Astrocyte (in vitro differentiated cells and primary cell): ENCODE results near the gene FAM98B. TPM values are rescaled to one million over a fixed set of nuclear protein-coding genes. Genes with fewer than 3 reads are reported as not detected.

Experiments
- DNase-seq: peaks from one replicate; pipeline ENCODE4 v3.0.0-alpha.2; 2010; ENCODE audit warnings: low read depth
- FAIRE-seq: peaks from 2 replicates; lab custom pipeline; 2011; peaks lifted over from hg19 to GRCh38; lab: Jason Lieb, UNC
- H2AFZ ChIP-seq: 2 replicates; pipeline ENCODE4 v1.6.0; 2012; ENCODE audit warnings: low read depth, low read length, inconsistent platforms
- H3K27ac ChIP-seq: 2 replicates; pipeline ENCODE4 v1.5.1; 2011; ENCODE audit warnings: low read depth, low read length, inconsistent platforms
- H3K27me3 ChIP-seq: 2 replicates; pipeline ENCODE4 v1.6.0; 2011; ENCODE audit warnings: low read length, inconsistent platforms; ENCODE audit not compliant: insufficient read depth
- H3K36me3 ChIP-seq: 2 replicates; pipeline ENCODE4 v1.5.1; 2011; ENCODE audit warnings: low read length, inconsistent platforms; ENCODE audit not compliant: insufficient read depth
- H3K4me1 ChIP-seq: 2 replicates; pipeline ENCODE4 v1.5.1; 2011; ENCODE audit warnings: low read length, inconsistent platforms; ENCODE audit not compliant: insufficient read depth
- H3K4me2 ChIP-seq: 2 replicates; pipeline ENCODE4 v1.6.0; 2012; ENCODE audit warnings: low read length, inconsistent platforms
- H3K4me3 ChIP-seq: 2 replicates; pipeline ENCODE4 v1.5.1; 2011; ENCODE audit warnings: low read depth, mild to moderate bottlenecking, low read length, inconsistent platforms; ENCODE audit not compliant: insufficient read depth
- H3K79me2 ChIP-seq: 2 replicates; pipeline ENCODE4 v1.6.0; 2012; ENCODE audit warnings: mild to moderate bottlenecking, low read length, inconsistent platforms; ENCODE audit not compliant: insufficient read depth
- H3K9ac ChIP-seq: 2 replicates; pipeline ENCODE4 v1.6.0; 2012; ENCODE audit warnings: mild to moderate bottlenecking, low read length, inconsistent platforms
- H3K9me3 ChIP-seq: 2 replicates; pipeline ENCODE4 v1.5.1; 2012; ENCODE audit warnings: low read depth, mild to moderate bottlenecking, low read length, inconsistent platforms; ENCODE audit not compliant: insufficient read depth
- H4K20me1 ChIP-seq: 2 replicates; pipeline ENCODE4 v1.6.0; 2012; ENCODE audit warnings: low read length, inconsistent platforms; ENCODE audit not compliant: insufficient read depth
- H3K27ac Mint-ChIP-seq: one replicate; pipeline ENCODE4 v1.8.0; 2021; ENCODE audit warnings: mild to moderate bottlenecking, mixed read lengths; ENCODE audit not compliant: unreplicated experiment
- H3K27me3 Mint-ChIP-seq: one replicate; pipeline ENCODE4 v1.8.0; 2021; ENCODE audit warnings: low read depth, mixed read lengths; ENCODE audit not compliant: unreplicated experiment
- H3K36me3 Mint-ChIP-seq: one replicate; pipeline ENCODE4 v1.8.0; 2021; ENCODE audit warnings: low read depth, mixed read lengths; ENCODE audit not compliant: unreplicated experiment
- H3K4me1 Mint-ChIP-seq: one replicate; pipeline ENCODE4 v1.8.0; 2021; ENCODE audit warnings: low read depth, mixed read lengths; ENCODE audit not compliant: unreplicated experiment
- H3K4me3 Mint-ChIP-seq: one replicate; pipeline ENCODE4 v1.8.0; 2021; ENCODE audit warnings: mild to moderate bottlenecking, moderate library complexity, mixed read lengths; ENCODE audit not compliant: unreplicated experiment
- H3K9me3 Mint-ChIP-seq: one replicate; pipeline ENCODE4 v1.8.0; 2021; ENCODE audit warnings: mild to moderate bottlenecking, mixed read lengths; ENCODE audit not compliant: unreplicated experiment
- EZH2 ChIP-seq: IDR thresholded peaks from 2 replicates; pipeline ENCODE4 v1.6.1; 2012; ENCODE audit warnings: mild to moderate bottlenecking, low read length, inconsistent platforms; ENCODE audit not compliant: insufficient read depth
- total RNA-seq: library from RNA; stranded (reverse); gene quantifications from 2 replicates; pipeline ENCODE4 v1.2.1, GENCODE V29; 2021
- TF ChIP-seq, protein P1 (sequence below): IDR thresholded peaks from 2 replicates; pipeline ENCODE4 v1.5.1; 2011; ENCODE audit warnings: low read depth, mild to moderate bottlenecking, inconsistent platforms, low read length, moderate library complexity; ENCODE audit not compliant: insufficient read depth

FAM98B gene
- total RNA-seq, 1 donor from 2014 or later, result 21.6 TPM

DNA sequence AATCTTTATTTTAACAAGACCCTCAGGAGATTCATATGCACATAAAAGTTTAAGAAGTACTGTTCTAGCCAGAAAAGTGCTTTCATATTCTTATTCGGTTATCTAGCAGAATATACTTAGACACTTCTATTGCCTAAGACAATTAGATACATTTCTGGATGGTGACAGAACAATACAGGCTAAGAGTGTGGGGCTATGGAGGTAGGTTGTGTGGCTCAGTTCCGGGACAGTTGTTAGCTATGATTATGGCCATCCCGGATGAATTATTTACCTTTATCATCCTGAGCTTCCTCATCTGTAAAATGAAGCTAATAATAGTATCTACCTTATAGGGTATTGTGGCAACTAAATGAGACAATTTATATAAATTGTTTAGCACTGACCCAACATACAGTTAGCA lies 6.6 kb downstream of the FAM98B start:
- H3K27ac Mint-ChIP-seq, result no peak overlapping the region
- Histone ChIP-seq H4K20me1 (peaks cover 63% of the 10 kb centered on the region), H3K4me1 (no peaks in the 10 kb centered on the region), H3K27me3 (no peaks in the 10 kb centered on the region), H3K9me3 (no peaks in the 10 kb centered on the region), H3K36me3 (no peaks in the 10 kb centered on the region), H3K27ac (no peak overlapping the region), H2AFZ (no peak overlapping the region), H3K9ac (no peak overlapping the region), H3K79me2 (peaks cover 90% of the 10 kb centered on the region), H3K4me3 (no peak overlapping the region), H3K4me2 (no peak overlapping the region)
- H3K4me1 Mint-ChIP-seq, result peaks cover 9% of the 10 kb centered on the region
- no peak for TF ChIP-seq EZH2
- TF ChIP-seq, protein P1, sequence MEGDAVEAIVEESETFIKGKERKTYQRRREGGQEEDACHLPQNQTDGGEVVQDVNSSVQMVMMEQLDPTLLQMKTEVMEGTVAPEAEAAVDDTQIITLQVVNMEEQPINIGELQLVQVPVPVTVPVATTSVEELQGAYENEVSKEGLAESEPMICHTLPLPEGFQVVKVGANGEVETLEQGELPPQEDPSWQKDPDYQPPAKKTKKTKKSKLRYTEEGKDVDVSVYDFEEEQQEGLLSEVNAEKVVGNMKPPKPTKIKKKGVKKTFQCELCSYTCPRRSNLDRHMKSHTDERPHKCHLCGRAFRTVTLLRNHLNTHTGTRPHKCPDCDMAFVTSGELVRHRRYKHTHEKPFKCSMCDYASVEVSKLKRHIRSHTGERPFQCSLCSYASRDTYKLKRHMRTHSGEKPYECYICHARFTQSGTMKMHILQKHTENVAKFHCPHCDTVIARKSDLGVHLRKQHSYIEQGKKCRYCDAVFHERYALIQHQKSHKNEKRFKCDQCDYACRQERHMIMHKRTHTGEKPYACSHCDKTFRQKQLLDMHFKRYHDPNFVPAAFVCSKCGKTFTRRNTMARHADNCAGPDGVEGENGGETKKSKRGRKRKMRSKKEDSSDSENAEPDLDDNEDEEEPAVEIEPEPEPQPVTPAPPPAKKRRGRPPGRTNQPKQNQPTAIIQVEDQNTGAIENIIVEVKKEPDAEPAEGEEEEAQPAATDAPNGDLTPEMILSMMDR, result no peak
- no peak for DNase-seq
- no peak overlapping the region for H3K4me3 Mint-ChIP-seq
- no peak for FAIRE-seq
- no peaks in the 10 kb centered on the region for H3K36me3 Mint-ChIP-seq
- H3K27me3 Mint-ChIP-seq, result no peaks in the 10 kb centered on the region
- H3K9me3 Mint-ChIP-seq, result no peaks in the 10 kb centered on the region

DNA sequence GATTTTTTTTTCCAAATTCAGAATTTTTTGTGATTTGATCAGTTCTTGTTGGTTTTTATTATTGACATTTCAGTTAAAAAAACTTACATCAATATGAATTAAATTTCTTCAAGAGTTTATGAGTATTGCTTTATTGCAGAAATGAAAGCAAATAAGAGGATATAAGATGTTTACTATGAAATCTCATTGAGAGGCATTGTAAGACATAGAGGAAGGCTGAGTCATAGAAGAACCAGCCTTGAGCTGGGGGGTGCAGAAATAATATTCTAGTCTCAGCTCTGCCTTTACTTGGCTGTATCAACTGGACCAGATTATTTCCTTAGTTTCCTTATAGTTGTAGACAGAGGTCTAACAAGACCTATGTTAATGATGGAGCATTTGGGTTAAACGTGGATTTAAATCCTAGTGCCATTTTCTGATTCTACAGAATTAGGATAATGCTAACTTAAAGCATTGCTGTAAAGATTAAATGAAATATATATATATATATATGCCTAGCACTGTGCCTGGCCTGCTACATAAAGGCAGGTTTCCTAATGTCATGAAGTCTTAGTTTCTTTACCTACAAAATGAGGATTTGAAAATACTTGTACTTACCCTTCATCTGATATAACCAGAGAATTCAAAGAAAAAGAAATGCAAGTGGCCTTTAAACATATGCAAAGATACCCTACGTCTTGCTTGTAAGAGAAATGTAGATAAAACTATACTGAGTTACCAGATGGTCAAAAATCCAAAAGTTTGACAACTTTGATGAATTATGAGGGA lies 7.3 kb downstream of the FAM98B start:
- no peaks in the 10 kb centered on the region for H3K27me3 Mint-ChIP-seq
- no peaks in the 10 kb centered on the region for H3K27me3 ChIP-seq
- H3K4me1 ChIP-seq, result no peaks in the 10 kb centered on the region
- no peak overlapping the region for H3K4me3 ChIP-seq
- H4K20me1 ChIP-seq, result peaks cover 57% of the 10 kb centered on the region
- FAIRE-seq, result no peak
- no peaks in the 10 kb centered on the region for H3K36me3 Mint-ChIP-seq
- H3K4me3 Mint-ChIP-seq, result no peak overlapping the region
- peaks cover 83% of the 10 kb centered on the region for H3K79me2 ChIP-seq
- TF ChIP-seq EZH2, result no peak
- TF ChIP-seq, protein P1, result no peak
- H3K9ac ChIP-seq, result no peak overlapping the region
- no peak overlapping the region for H3K27ac Mint-ChIP-seq
- H2AFZ ChIP-seq, result no peak overlapping the region
- no peaks in the 10 kb centered on the region for H3K36me3 ChIP-seq
- no peaks in the 10 kb centered on the region for H3K9me3 ChIP-seq
- DNase-seq, result peak; percentile 6
- H3K4me2 ChIP-seq, result no peak overlapping the region
- H3K27ac ChIP-seq, result no peak overlapping the region
- H3K9me3 Mint-ChIP-seq, result no peaks in the 10 kb centered on the region
- H3K4me1 Mint-ChIP-seq, result peaks cover 9% of the 10 kb centered on the region

DNA sequence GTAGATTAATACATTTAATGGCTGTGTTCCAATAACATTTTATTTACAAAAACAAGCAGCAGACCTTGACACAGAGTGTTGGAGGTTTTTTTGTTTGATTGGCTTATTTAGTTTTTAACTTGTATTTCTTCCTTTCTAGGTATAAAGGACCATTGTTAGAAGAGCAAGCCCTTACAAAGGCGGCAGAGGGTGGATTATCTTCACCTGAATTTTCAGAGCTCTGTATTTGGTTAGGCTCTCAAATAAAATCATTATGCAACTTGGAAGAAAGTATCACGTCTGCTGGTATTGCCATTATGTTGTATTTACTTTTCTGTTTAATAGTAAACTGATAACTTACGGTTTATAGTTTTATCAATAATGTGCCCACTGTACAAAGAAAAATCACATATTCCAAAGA lies 10.0 kb downstream of the FAM98B start:
- H4K20me1 ChIP-seq, result peaks cover 36% of the 10 kb centered on the region
- H3K4me3 ChIP-seq, result no peak overlapping the region
- H3K27me3 Mint-ChIP-seq, result no peaks in the 10 kb centered on the region
- peaks cover 9% of the 10 kb centered on the region for H3K4me1 Mint-ChIP-seq
- no peak for TF ChIP-seq EZH2
- TF ChIP-seq, protein P1, result no peak
- no peaks in the 10 kb centered on the region for H3K9me3 Mint-ChIP-seq
- no peak overlapping the region for H3K4me2 ChIP-seq
- no peaks in the 10 kb centered on the region for H3K36me3 ChIP-seq
- FAIRE-seq (no peak), DNase-seq (no peak)
- H3K9me3 ChIP-seq, result no peaks in the 10 kb centered on the region
- H3K4me3 Mint-ChIP-seq, result no peak overlapping the region
- no peaks in the 10 kb centered on the region for H3K4me1 ChIP-seq
- H3K27ac ChIP-seq, result no peak overlapping the region
- no peak overlapping the region for H3K9ac ChIP-seq
- no peak overlapping the region for H2AFZ ChIP-seq
- no peaks in the 10 kb centered on the region for H3K27me3 ChIP-seq
- H3K79me2 ChIP-seq, result peaks cover 57% of the 10 kb centered on the region
- H3K27ac Mint-ChIP-seq, result no peak overlapping the region
- no peaks in the 10 kb centered on the region for H3K36me3 Mint-ChIP-seq
